Measurements from ENCODE around the gene NRG2. TPM values are rescaled to one million over a fixed set of nuclear protein-coding genes. Genes with fewer than 3 reads are reported as not detected.

The NRG2 gene
- total RNA-seq, 1 donor from 2014 or later: 2.0 TPM

DNA sequence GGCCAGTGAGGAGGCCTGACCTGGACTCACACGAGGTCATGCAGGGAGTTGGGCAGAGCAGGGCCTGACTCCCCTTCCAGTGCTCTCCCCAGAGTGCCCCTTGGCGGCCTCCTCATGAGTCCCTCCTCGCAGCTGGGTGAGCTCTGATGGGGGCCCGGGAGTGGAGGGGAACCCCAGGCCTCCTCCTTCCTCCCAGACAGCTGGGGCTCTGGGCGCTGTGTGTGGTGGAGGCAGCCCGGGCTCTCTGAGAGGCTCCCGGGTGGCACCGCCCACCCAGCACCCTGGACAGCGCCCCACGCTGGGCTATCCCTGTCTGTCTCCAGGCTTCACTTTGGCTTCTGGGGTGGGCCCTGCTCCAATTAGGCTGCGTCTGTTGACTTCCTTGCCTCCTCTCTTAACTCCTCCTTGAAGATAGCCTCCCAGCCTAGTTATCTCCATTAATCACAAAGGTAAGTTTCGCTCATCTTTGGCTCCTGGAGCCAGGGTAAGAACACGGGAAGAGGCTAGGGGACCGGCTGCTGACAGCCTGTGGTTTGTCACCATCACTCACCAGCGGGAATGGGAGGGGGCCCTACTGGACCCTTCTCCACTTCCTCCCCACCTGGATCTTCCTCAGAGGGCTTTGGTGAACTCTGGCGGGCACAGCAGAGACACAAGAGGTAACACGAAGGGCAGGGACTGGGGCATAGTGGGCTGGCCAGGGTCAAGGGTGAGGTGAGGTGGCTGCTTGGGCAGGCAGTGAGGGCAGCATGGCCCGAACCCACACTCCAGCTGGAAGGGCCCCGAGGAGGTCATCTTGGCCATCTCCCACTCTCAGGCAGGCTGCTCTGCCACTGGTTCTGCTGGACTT is 234.4 kb downstream of the NRG2 start:
- TF ChIP-seq, protein P1, sequence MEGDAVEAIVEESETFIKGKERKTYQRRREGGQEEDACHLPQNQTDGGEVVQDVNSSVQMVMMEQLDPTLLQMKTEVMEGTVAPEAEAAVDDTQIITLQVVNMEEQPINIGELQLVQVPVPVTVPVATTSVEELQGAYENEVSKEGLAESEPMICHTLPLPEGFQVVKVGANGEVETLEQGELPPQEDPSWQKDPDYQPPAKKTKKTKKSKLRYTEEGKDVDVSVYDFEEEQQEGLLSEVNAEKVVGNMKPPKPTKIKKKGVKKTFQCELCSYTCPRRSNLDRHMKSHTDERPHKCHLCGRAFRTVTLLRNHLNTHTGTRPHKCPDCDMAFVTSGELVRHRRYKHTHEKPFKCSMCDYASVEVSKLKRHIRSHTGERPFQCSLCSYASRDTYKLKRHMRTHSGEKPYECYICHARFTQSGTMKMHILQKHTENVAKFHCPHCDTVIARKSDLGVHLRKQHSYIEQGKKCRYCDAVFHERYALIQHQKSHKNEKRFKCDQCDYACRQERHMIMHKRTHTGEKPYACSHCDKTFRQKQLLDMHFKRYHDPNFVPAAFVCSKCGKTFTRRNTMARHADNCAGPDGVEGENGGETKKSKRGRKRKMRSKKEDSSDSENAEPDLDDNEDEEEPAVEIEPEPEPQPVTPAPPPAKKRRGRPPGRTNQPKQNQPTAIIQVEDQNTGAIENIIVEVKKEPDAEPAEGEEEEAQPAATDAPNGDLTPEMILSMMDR (IDR thresholded peaks at IDR 0.05; ENCODE audit: unreplicated experiment): no peak
- Mint-ChIP-seq H3K36me3 (no peaks in the 10 kb centered on the region), H3K9me3 (no peaks in the 10 kb centered on the region), H3K27me3 (ENCODE audit: low read depth) (peaks cover 75% of the 10 kb centered on the region), H3K4me1 (no peaks in the 10 kb centered on the region), H3K27ac (no peak overlapping the region), H3K4me3 (no peak overlapping the region)
- DNase-seq (ENCODE audit: low spot score in 2 of 2, unreplicated experiment in 2 of 2): peak; percentile 52 to 85

DNA sequence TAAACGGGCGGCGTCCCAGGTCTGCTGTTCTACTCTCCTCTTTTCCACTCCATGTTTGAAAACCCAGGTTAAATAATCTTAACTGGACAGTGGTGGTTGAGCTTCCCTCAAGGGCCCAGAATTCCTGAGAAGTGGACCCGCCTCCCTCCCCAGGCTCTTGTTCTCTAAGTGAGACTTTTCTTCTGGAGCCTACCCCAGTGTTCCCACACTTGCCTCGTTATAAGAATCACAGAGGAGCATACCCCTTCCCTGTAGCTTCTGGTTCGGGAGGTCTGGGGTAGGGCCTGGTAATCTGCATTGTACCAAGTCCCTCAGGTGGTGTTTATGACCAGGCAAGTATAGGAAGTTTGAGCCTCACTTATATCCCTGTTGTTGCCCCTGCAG is 235.5 kb downstream of the NRG2 start:
- Mint-ChIP-seq H3K9me3 (no peaks in the 10 kb centered on the region), H3K27ac (no peak overlapping the region), H3K4me3 (no peak overlapping the region), H3K27me3 (ENCODE audit: low read depth) (peaks cover 83% of the 10 kb centered on the region), H3K36me3 (no peaks in the 10 kb centered on the region), H3K4me1 (no peaks in the 10 kb centered on the region)
- TF ChIP-seq, protein P1 (IDR thresholded peaks at IDR 0.05; ENCODE audit: unreplicated experiment): no peak
- no peak for DNase-seq (ENCODE audit: low spot score in 2 of 2, unreplicated experiment in 2 of 2)

DNA sequence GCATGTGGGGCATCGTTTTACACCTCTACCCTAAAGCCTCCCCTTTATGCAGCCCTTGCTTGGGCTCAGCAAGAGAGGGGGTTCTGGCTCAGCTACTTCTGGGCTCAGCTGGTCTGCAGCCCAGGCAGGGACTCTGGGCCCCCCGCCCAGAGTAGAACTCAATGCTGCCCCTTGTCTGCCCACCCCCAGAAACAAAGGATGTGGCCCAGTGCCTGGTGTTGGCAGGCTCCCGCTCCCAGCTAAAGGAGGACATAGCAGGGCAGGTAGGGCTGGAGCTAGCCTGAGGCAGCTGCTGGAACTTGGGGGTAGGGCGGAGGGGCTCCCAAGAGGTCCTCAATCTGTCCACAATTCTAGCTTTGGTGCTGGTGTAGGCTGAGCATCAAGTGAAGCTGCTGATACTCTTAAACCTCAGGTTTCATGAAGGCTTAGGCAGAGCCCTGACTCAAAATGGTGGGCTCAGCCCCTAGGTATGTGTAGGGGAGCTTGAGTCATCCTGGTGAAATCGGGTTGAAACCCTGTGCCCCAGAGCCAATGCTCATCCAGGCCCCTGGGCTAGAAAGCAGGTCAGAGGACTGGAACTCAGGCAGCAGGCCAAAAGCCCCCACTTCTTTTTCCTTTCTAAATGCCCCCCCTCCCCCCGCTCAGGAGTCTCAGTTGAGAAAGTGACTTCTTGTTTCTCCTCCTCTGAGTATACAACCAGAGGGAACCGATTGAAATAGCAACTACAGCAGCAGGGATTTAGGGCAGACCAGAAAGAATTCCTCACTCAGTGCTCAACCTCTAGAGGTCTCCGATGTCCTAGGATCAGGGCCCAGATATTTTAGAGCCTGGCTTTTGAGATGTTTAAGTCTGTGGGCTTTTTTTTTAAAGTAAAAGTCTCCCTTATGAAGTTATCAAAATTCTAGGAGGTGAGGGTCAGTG is 236.1 kb downstream of the NRG2 start:
- H3K9me3 Mint-ChIP-seq: no peaks in the 10 kb centered on the region
- H3K4me1 Mint-ChIP-seq: no peaks in the 10 kb centered on the region
- no peak overlapping the region for H3K4me3 Mint-ChIP-seq
- no peak for DNase-seq (ENCODE audit: low spot score in 2 of 2, unreplicated experiment in 2 of 2)
- TF ChIP-seq, protein P1 (IDR thresholded peaks at IDR 0.05; ENCODE audit: unreplicated experiment): no peak
- H3K27me3 Mint-ChIP-seq (ENCODE audit: low read depth): peaks cover 83% of the 10 kb centered on the region
- no peak overlapping the region for H3K27ac Mint-ChIP-seq
- no peaks in the 10 kb centered on the region for H3K36me3 Mint-ChIP-seq

DNA sequence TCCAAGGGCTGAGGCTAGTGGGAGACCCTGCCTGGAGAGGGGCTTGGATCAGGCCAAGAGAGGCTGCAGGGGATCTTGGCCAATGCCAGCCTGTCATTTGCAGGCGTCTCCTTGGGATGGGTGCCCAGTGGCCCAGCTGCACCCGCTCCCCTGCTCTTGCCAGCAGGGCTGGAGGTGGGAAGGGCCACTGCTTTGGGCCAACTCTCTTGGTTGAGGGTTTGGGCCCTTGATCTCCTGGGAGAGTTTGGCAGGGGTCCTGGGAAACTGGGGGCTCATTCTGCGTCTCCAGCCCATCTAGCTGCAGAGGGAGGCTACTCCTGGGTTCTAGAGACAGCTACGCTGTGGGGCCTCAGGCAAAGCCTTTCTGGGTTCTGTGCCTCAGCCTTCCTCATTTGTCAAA is 237.0 kb downstream of the NRG2 start:
- TF ChIP-seq, protein P1 (IDR thresholded peaks at IDR 0.05; ENCODE audit: unreplicated experiment): no peak
- Mint-ChIP-seq H3K4me3 (no peak overlapping the region), H3K4me1 (no peaks in the 10 kb centered on the region), H3K27me3 (ENCODE audit: low read depth) (peaks cover 83% of the 10 kb centered on the region), H3K27ac (no peak overlapping the region), H3K36me3 (no peaks in the 10 kb centered on the region), H3K9me3 (no peaks in the 10 kb centered on the region)
- DNase-seq (ENCODE audit: low spot score in 2 of 2, unreplicated experiment in 2 of 2): no peak

DNA sequence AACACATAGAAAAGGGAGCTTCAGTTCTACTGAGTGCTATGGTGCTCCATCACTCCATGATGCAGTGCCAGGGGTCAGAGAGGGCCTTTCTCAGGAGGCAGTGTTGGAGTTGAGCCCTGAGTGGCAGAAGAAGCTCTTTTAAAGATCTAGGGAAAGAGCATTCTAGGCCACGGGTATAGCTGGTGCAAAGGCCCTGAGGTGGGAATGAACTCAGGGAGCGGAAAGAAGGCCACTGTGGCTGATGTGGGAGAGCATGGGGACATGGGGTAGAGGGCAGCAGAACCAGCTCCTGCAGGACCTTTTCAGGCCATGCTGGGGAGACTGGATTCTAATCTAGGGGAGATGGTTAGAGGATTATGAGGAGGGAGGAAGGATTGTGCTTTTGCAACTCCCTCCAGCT is 237.6 kb downstream of the NRG2 start:
- Mint-ChIP-seq H3K27me3 (ENCODE audit: low read depth) (peaks cover 85% of the 10 kb centered on the region), H3K27ac (no peak overlapping the region), H3K36me3 (no peaks in the 10 kb centered on the region), H3K4me1 (no peaks in the 10 kb centered on the region), H3K9me3 (no peaks in the 10 kb centered on the region), H3K4me3 (no peak overlapping the region)
- TF ChIP-seq, protein P1 (IDR thresholded peaks at IDR 0.05; ENCODE audit: unreplicated experiment): no peak
- DNase-seq (ENCODE audit: low spot score in 2 of 2, unreplicated experiment in 2 of 2): no peak

Data from mesothelial cell of epicardium (in vitro differentiated cells).